ENCODE results near the gene TMEM135.

Gene TMEM135

DNA sequence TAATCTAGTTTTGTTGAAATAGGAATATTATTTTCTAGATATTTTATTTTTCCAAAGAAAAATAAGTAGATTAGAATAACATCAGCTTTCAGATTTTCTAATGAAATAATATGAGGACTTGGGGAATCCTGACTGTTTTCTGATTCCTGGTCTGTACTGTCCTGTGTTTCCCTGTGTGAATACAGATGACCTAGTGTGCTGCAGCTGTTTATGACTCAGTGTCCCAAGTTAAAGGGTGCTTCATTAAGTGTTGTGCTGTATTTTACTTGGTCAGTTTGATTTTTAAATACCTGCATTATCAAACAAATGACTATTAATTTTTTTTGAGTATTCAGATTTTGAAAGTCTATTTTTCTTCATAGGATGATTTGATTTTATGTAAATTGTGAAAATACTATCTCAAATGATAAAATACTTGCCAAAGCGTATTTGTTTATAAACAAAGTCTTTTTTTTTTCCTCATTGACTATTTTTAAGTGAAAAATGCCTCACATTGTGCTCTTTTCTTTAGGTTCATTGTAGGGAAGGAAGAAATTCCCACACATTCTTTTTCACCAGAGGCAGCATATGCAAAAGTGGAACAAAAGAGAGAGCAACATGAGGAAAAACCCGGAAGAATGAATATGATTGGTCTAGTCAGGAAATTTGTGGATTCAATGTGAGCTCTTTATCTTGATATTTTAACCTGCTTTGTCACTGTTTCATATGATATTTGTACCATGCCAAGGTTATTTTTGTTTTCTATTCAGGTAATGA, 264.2 kb downstream of the TMEM135 start:
- Histone ChIP-seq H3K9ac (ENCODE audit: low read length) (no peak overlapping the region), H3K4me3 (ENCODE audit: low read length) (no peak overlapping the region), H3K27ac (ENCODE audit: low read depth, low read length) (no peak overlapping the region), H2BK120ac (ENCODE audit: low read depth, low read length) (no peak overlapping the region), H3K56ac (ENCODE audit: low read length) (no peak overlapping the region), H3K79me2 (ENCODE audit: control insufficient read depth, insufficient read depth, low read length) (no peaks in the 10 kb centered on the region), H2AK5ac (ENCODE audit: low read length) (no peak overlapping the region), H2BK5ac (ENCODE audit: low read length) (no peak overlapping the region), H3K79me1 (ENCODE audit: low read length) (no peaks in the 10 kb centered on the region), H3K4ac (ENCODE audit: low read depth, low read length) (no peak overlapping the region), H3K27me3 (ENCODE audit: insufficient read depth, low read length, poor library complexity) (no peaks in the 10 kb centered on the region), H4K5ac (ENCODE audit: low read length) (no peak overlapping the region), H3K4me2 (ENCODE audit: low read length) (no peak overlapping the region), H3K23ac (ENCODE audit: low read length) (no peak overlapping the region), H4K8ac (ENCODE audit: low read depth, low read length) (no peak overlapping the region), H2BK15ac (replicated peaks; ENCODE audit: low read depth) (no peak overlapping the region), H3K4me1 (ENCODE audit: control insufficient read depth, low read depth, low read length) (peaks cover 1% of the 10 kb centered on the region), H3K18ac (ENCODE audit: low read length) (no peak overlapping the region), H3K36me3 (ENCODE audit: control insufficient read depth, insufficient read depth, low read length) (no peaks in the 10 kb centered on the region)
- no peak for DNase-seq
- no CpG with 5 or more reads among the region's 2 CpGs for WGBS (ENCODE audit: extremely low coverage, insufficient coverage, low lambda C conversion rate)

DNA sequence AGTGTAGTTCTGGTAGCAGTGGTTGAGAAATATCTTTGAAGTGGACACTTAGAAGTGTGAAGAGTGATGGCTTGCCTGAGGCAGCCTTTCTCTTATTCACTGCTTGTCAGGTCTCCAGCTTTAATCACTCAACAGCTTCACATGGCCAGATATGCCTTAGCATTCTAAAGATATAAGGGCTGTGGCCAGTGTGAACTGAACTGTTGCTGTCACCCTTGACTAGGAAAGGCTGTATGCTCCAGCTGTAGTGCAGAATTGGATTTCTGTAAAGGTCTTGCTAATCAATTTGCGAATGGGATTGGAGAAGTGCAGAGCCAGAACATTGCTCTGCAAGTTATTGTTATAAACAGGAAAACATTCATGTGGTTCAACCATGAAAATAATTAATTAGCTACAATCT, 266.7 kb downstream of the TMEM135 start:
- Histone ChIP-seq H2BK120ac (ENCODE audit: low read depth, low read length) (no peak overlapping the region), H3K27me3 (ENCODE audit: insufficient read depth, low read length, poor library complexity) (no peaks in the 10 kb centered on the region), H3K4ac (ENCODE audit: low read depth, low read length) (no peak overlapping the region), H3K23ac (ENCODE audit: low read length) (no peak overlapping the region), H3K4me3 (ENCODE audit: low read length) (no peak overlapping the region), H3K79me1 (ENCODE audit: low read length) (no peaks in the 10 kb centered on the region), H3K18ac (ENCODE audit: low read length) (no peak overlapping the region), H3K9ac (ENCODE audit: low read length) (no peak overlapping the region), H3K56ac (ENCODE audit: low read length) (no peak overlapping the region), H4K8ac (ENCODE audit: low read depth, low read length) (no peak overlapping the region), H3K27ac (ENCODE audit: low read depth, low read length) (no peak overlapping the region), H3K4me1 (ENCODE audit: control insufficient read depth, low read depth, low read length) (peaks cover 1% of the 10 kb centered on the region), H2BK15ac (replicated peaks; ENCODE audit: low read depth) (no peak overlapping the region), H3K36me3 (ENCODE audit: control insufficient read depth, insufficient read depth, low read length) (no peaks in the 10 kb centered on the region), H2BK5ac (ENCODE audit: low read length) (no peak overlapping the region), H2AK5ac (ENCODE audit: low read length) (no peak overlapping the region), H3K4me2 (ENCODE audit: low read length) (no peak overlapping the region), H4K5ac (ENCODE audit: low read length) (no peak overlapping the region), H3K79me2 (ENCODE audit: control insufficient read depth, insufficient read depth, low read length) (no peaks in the 10 kb centered on the region)
- peak; percentile 18 for DNase-seq
- no CpG with 5 or more reads among the region's 1 CpG for WGBS (ENCODE audit: extremely low coverage, insufficient coverage, low lambda C conversion rate)

DNA sequence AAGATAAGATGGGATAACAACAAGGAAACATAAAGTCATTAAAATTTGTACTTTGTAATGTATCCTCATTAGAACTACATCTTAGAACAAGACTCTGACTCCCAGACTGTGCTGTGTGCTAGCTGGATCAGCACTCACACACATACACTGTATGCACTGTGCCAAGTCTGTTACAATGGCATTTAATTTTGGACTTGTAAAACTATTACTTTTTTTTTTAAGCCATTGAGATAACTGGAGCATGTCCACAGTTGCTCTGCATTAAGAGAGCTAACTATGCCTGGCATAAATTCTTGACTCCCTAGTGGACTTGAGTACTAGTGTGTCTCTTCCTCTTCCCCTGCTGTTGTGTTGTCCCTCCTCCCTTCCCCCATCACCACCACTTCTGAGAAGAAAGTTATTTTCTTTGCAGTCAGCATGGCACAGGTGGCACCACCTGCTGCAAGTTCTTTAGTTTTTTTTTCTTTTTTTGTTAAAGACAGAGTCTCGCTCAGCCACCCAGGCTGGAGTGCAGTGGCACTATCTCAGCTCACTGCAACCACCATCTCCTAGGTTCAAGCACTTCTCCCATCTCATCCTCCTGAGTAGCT, 268.6 kb downstream of the TMEM135 start:
- Histone ChIP-seq H3K56ac (ENCODE audit: low read length) (no peak overlapping the region), H3K36me3 (ENCODE audit: control insufficient read depth, insufficient read depth, low read length) (no peaks in the 10 kb centered on the region), H3K4ac (ENCODE audit: low read depth, low read length) (no peak overlapping the region), H4K8ac (ENCODE audit: low read depth, low read length) (no peak overlapping the region), H4K5ac (ENCODE audit: low read length) (no peak overlapping the region), H3K27ac (ENCODE audit: low read depth, low read length) (no peak overlapping the region), H3K18ac (ENCODE audit: low read length) (no peak overlapping the region), H3K79me1 (ENCODE audit: low read length) (no peaks in the 10 kb centered on the region), H3K79me2 (ENCODE audit: control insufficient read depth, insufficient read depth, low read length) (no peaks in the 10 kb centered on the region), H3K4me2 (ENCODE audit: low read length) (no peak overlapping the region), H3K23ac (ENCODE audit: low read length) (no peak overlapping the region), H3K4me3 (ENCODE audit: low read length) (no peak overlapping the region), H3K9ac (ENCODE audit: low read length) (no peak overlapping the region), H3K4me1 (ENCODE audit: control insufficient read depth, low read depth, low read length) (peaks cover 1% of the 10 kb centered on the region), H2AK5ac (ENCODE audit: low read length) (no peak overlapping the region), H2BK120ac (ENCODE audit: low read depth, low read length) (no peak overlapping the region), H2BK5ac (ENCODE audit: low read length) (no peak overlapping the region), H3K27me3 (ENCODE audit: insufficient read depth, low read length, poor library complexity) (no peaks in the 10 kb centered on the region), H2BK15ac (replicated peaks; ENCODE audit: low read depth) (no peak overlapping the region)
- WGBS (ENCODE audit: extremely low coverage, insufficient coverage, low lambda C conversion rate) = no CpG with 5 or more reads among the region's 1 CpG
- no peak for DNase-seq

DNA sequence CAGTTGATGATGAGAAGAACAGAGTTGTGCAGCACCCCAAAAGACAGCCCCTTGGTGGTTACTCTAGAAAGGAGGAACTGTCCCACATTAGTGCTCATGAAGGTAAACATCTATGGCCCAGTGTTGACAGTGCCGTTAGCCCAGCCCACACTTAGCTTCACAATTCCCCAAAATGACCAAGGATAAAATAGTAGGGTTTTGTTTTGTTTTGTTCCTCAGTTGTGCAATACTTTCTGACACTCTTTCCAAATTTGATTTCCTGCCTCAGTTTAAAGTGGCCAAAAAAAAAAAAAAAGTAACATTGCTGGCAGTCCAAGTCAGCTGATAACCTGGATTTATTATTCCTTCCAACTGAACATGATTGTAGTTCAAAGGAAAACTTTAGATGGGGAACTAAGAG, 269.4 kb downstream of the TMEM135 start:
- no peak overlapping the region for H3K27ac ChIP-seq (ENCODE audit: low read depth, low read length)
- no peak overlapping the region for H3K4ac ChIP-seq (ENCODE audit: low read depth, low read length)
- DNase-seq = no peak
- H3K27me3 ChIP-seq (ENCODE audit: insufficient read depth, low read length, poor library complexity) = no peaks in the 10 kb centered on the region
- no peaks in the 10 kb centered on the region for H3K79me2 ChIP-seq (ENCODE audit: control insufficient read depth, insufficient read depth, low read length)
- no peaks in the 10 kb centered on the region for H3K4me1 ChIP-seq (ENCODE audit: control insufficient read depth, low read depth, low read length)
- no peak overlapping the region for H3K56ac ChIP-seq (ENCODE audit: low read length)
- no peak overlapping the region for H3K18ac ChIP-seq (ENCODE audit: low read length)
- no peak overlapping the region for H3K4me2 ChIP-seq (ENCODE audit: low read length)
- H4K5ac ChIP-seq (ENCODE audit: low read length) = no peak overlapping the region
- H2BK5ac ChIP-seq (ENCODE audit: low read length) = no peak overlapping the region
- no peak overlapping the region for H3K23ac ChIP-seq (ENCODE audit: low read length)
- no peaks in the 10 kb centered on the region for H3K79me1 ChIP-seq (ENCODE audit: low read length)
- H2BK120ac ChIP-seq (ENCODE audit: low read depth, low read length) = no peak overlapping the region
- H3K4me3 ChIP-seq (ENCODE audit: low read length) = no peak overlapping the region
- H3K36me3 ChIP-seq (ENCODE audit: control insufficient read depth, insufficient read depth, low read length) = no peaks in the 10 kb centered on the region
- no peak overlapping the region for H4K8ac ChIP-seq (ENCODE audit: low read depth, low read length)
- no peak overlapping the region for H2AK5ac ChIP-seq (ENCODE audit: low read length)
- H3K9ac ChIP-seq (ENCODE audit: low read length) = no peak overlapping the region
- no CpG with 5 or more reads among the region's 1 CpG for WGBS (ENCODE audit: extremely low coverage, insufficient coverage, low lambda C conversion rate)
- no peak overlapping the region for H2BK15ac ChIP-seq (replicated peaks; ENCODE audit: low read depth)

DNA sequence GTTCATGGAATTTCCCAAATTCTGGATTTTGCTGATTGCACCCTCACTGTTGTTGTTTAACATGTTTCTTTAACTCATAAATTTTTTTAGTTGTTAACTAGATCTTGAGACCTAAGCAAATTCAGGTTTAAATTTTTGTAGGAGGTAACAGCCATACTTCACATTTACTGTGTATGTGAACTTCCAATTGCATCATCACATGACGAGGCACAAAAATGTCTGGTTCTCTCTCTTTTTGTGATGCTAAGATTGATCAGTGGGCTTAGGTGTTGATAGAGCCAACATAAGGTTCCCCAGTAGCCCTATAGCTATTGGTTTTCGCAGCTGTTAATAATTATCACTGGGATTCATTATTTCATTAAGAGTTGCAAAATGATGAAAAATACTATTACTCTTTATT, 277.5 kb downstream of the TMEM135 start:
- H2AK5ac ChIP-seq (ENCODE audit: low read length) = no peak overlapping the region

DNA sequence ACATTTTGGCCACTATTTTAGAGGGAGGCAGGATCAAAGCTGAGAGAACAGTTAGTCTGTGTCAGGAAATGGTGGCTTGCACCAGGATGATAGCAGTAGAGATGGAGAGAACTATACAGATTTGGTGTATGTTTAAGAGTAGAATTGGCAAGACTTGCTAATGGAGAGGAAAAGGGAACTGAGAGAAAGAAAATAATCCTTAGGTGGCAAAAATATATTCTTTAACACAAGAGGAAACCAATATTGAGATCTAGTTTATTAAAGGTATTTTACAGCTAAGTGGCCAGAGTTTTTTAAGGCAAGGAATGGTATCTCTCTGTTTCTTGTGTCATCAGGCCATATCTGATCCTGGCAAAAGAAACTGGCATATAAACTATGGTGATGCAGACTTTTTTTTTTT, 278.8 kb downstream of the TMEM135 start:
- no peak for DNase-seq
- H4K8ac ChIP-seq (ENCODE audit: low read depth, low read length) = no peak overlapping the region
- H3K9ac ChIP-seq (ENCODE audit: low read length) = no peak overlapping the region
- no peak overlapping the region for H3K4me3 ChIP-seq (ENCODE audit: low read length)
- H3K56ac ChIP-seq (ENCODE audit: low read length) = no peak overlapping the region
- no peak overlapping the region for H4K5ac ChIP-seq (ENCODE audit: low read length)
- no peak overlapping the region for H3K23ac ChIP-seq (ENCODE audit: low read length)
- no peak overlapping the region for H2BK15ac ChIP-seq (replicated peaks; ENCODE audit: low read depth)
- H3K4me1 ChIP-seq (ENCODE audit: control insufficient read depth, low read depth, low read length) = no peaks in the 10 kb centered on the region
- H2BK5ac ChIP-seq (ENCODE audit: low read length) = no peak overlapping the region
- no peak overlapping the region for H3K4me2 ChIP-seq (ENCODE audit: low read length)
- no peak overlapping the region for H3K4ac ChIP-seq (ENCODE audit: low read depth, low read length)
- no peak overlapping the region for H3K27ac ChIP-seq (ENCODE audit: low read depth, low read length)
- H3K18ac ChIP-seq (ENCODE audit: low read length) = no peak overlapping the region
- H3K79me2 ChIP-seq (ENCODE audit: control insufficient read depth, insufficient read depth, low read length) = no peaks in the 10 kb centered on the region
- no peak overlapping the region for H2AK5ac ChIP-seq (ENCODE audit: low read length)
- no peaks in the 10 kb centered on the region for H3K79me1 ChIP-seq (ENCODE audit: low read length)
- H2BK120ac ChIP-seq (ENCODE audit: low read depth, low read length) = no peak overlapping the region
- H3K27me3 ChIP-seq (ENCODE audit: insufficient read depth, low read length, poor library complexity) = no peaks in the 10 kb centered on the region
- H3K36me3 ChIP-seq (ENCODE audit: control insufficient read depth, insufficient read depth, low read length) = no peaks in the 10 kb centered on the region

More for the DNA sequence above, 277.5 kb downstream of the TMEM135 start:
- Histone ChIP-seq H3K18ac (ENCODE audit: low read length) (no peak overlapping the region), H3K27me3 (ENCODE audit: insufficient read depth, low read length, poor library complexity) (no peaks in the 10 kb centered on the region), H2BK5ac (ENCODE audit: low read length) (no peak overlapping the region), H3K36me3 (ENCODE audit: control insufficient read depth, insufficient read depth, low read length) (no peaks in the 10 kb centered on the region), H4K8ac (ENCODE audit: low read depth, low read length) (no peak overlapping the region), H2BK120ac (ENCODE audit: low read depth, low read length) (no peak overlapping the region), H3K23ac (ENCODE audit: low read length) (no peak overlapping the region), H3K4me1 (ENCODE audit: control insufficient read depth, low read depth, low read length) (no peaks in the 10 kb centered on the region), H3K4me3 (ENCODE audit: low read length) (no peak overlapping the region), H3K4me2 (ENCODE audit: low read length) (no peak overlapping the region), H2BK15ac (replicated peaks; ENCODE audit: low read depth) (no peak overlapping the region), H3K79me2 (ENCODE audit: control insufficient read depth, insufficient read depth, low read length) (no peaks in the 10 kb centered on the region), H3K9ac (ENCODE audit: low read length) (no peak overlapping the region), H3K27ac (ENCODE audit: low read depth, low read length) (no peak overlapping the region), H3K4ac (ENCODE audit: low read depth, low read length) (no peak overlapping the region), H3K56ac (ENCODE audit: low read length) (no peak overlapping the region), H3K79me1 (ENCODE audit: low read length) (no peaks in the 10 kb centered on the region), H4K5ac (ENCODE audit: low read length) (no peak overlapping the region)
- no peak for DNase-seq
- WGBS (ENCODE audit: extremely low coverage, insufficient coverage, low lambda C conversion rate) = no CpG with 5 or more reads among the region's 2 CpGs
